Fibroblast of skin of abdomen (primary cell): Measurements from ENCODE around the gene ERBB4.

ENCODE experiments used
- DNase-seq: peaks from one replicate; pipeline ENCODE4 v3.0.0-alpha.2; 2013

Gene ERBB4

GRCh38 chr2:211879323-211879722, 659.3 kb downstream of the ERBB4 start:
- DNase-seq = no peak

GRCh38 chr2:211877061-211877460, 661.5 kb downstream of the ERBB4 start:
- no peak for DNase-seq

GRCh38 chr2:211875488-211875887, 663.1 kb downstream of the ERBB4 start:
- DNase-seq = no peak

- DNase-seq = no peak
Measured at GRCh38 chr2:211868996-211869533, 669.5 kb downstream of the ERBB4 start.

- DNase-seq = peak; percentile 33
Measured at GRCh38 chr2:211867845-211868451, 670.7 kb downstream of the ERBB4 start.

GRCh38 chr2:211864328-211864727, 674.3 kb downstream of the ERBB4 start:
- no peak for DNase-seq

- DNase-seq = no peak
Measured at GRCh38 chr2:211860224-211860623, 678.4 kb downstream of the ERBB4 start.

- DNase-seq = no peak
Measured at GRCh38 chr2:211854832-211855231, 683.8 kb downstream of the ERBB4 start.

- no peak for DNase-seq
Measured at GRCh38 chr2:211846714-211847113, 691.9 kb downstream of the ERBB4 start.

GRCh38 chr2:211846036-211846400, 692.6 kb downstream of the ERBB4 start:
- DNase-seq = no peak

GRCh38 chr2:211845338-211846035, 693.1 kb downstream of the ERBB4 start:
- DNase-seq = no peak

GRCh38 chr2:211837706-211838105, 700.9 kb downstream of the ERBB4 start:
- DNase-seq = no peak

- no peak for DNase-seq
Measured at GRCh38 chr2:211837206-211837605, 701.4 kb downstream of the ERBB4 start.

- DNase-seq = no peak
Measured at GRCh38 chr2:211836409-211836808, 702.2 kb downstream of the ERBB4 start.

- no peak for DNase-seq
Measured at GRCh38 chr2:211835695-211836094, 702.9 kb downstream of the ERBB4 start.

- no peak for DNase-seq
Measured at GRCh38 chr2:211833582-211834279, 704.9 kb downstream of the ERBB4 start.

- no peak for DNase-seq
Measured at GRCh38 chr2:211829725-211830124, 708.9 kb downstream of the ERBB4 start.

GRCh38 chr2:211823886-211824479, 714.6 kb downstream of the ERBB4 start:
- DNase-seq = no peak

GRCh38 chr2:211822686-211823335, 715.8 kb downstream of the ERBB4 start:
- no peak for DNase-seq

- no peak for DNase-seq
Measured at GRCh38 chr2:211816754-211817153, 721.8 kb downstream of the ERBB4 start.

GRCh38 chr2:211812587-211812986, 726.0 kb downstream of the ERBB4 start:
- no peak for DNase-seq

GRCh38 chr2:211802666-211803065, 735.9 kb downstream of the ERBB4 start:
- DNase-seq = no peak

GRCh38 chr2:211800001-211800400, 738.6 kb downstream of the ERBB4 start:
- DNase-seq = no peak
